ENCODE data around the gene SMU1.

Gene SMU1

DNA sequence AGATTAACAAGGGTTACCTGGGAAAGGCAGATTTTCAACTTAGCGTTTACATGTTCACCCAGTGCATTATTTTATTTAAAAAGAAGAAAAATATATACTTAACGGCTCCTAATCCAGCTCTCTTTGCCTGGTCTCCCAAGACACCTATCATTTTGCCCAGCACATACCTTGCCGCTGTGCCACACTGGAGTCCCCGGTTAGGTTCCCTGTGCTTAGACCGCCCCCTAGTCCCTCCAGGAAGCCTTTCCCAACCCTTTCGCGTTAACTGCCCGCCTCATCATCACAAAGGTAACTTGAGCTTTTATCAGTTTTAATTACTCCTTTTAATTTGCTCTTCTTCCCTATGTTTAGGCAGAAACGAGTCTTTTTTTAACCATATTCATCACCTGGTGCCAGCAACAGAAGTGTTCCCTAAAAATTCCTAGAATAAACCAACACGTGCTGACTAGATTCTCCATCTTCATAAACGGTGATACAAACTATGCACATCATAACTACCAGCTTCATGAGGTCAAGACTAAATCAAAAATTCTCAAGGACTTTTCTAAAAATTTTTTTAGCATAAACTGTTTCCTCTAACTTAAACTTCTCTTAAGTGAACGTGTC, 31.7 kb downstream of the SMU1 start:
- DNase-seq (ENCODE audit: low read depth, low spot score) = peak; percentile 23

GRCh38 chr9:33044162-33044673, 32.3 kb downstream of the SMU1 start:
- DNase-seq (ENCODE audit: low read depth, low spot score) = peak; percentile 68

- no peak for DNase-seq (ENCODE audit: low read depth, low spot score)
These were observed 32.8 kb downstream of the SMU1 start for GRCh38 chr9:33043671-33044070.

GRCh38 chr9:33042473-33042872, 34.0 kb downstream of the SMU1 start:
- no peak for DNase-seq (ENCODE audit: low read depth, low spot score)

GRCh38 chr9:33041432-33042188, 34.9 kb downstream of the SMU1 start:
- no peak for DNase-seq (ENCODE audit: low read depth, low spot score)

DNA sequence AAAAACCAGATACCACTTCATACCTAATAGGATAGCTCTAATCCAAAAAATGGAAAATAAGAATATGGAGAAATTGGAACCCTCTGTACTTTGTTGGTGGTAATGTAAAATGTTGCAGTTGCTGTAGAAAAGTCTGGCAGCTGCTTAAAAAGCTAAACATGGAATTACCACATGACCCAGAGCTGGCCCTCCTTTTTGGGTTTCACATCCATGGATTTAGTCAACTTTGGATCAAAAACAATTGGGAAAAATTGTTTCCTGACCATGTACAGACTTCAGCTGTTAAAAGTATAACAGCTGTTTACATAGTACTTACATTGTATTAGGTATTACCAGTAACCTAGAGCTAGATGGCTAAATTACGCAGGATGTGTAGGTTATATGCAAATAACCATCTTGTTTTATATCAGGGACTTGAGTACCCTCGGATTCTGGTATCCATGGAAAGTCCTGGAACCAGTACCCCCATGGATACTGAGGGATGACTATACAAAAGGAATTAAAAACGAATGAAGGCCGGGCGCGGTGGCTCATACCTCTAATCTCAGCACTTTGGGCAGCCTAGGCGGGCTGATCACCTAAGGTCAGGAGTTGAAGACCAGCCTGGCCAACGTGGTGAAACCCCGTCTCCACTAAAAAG, 35.6 kb downstream of the SMU1 start:
- DNase-seq (ENCODE audit: low read depth, low spot score) = no peak

DNA sequence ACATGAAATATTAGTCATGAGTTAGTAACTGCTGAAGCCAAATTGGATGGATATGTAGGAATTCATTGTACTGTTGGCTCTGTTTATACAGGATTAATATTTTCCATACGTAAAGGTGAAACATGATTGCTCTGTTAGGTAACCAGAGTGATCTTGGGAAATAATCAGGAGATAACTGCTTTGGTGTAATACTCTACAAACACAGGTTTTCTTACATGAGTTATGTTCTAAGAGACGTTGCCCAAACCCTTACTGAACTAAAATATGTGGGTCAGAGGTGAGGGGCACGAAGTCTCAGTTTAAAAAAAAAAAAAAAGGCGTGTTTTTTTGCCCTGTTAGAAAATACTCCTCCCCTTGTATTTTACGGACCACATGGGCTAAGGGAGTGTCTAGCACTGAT, 43.6 kb downstream of the SMU1 start:
- no peak for DNase-seq (ENCODE audit: low read depth, low spot score)

DNA sequence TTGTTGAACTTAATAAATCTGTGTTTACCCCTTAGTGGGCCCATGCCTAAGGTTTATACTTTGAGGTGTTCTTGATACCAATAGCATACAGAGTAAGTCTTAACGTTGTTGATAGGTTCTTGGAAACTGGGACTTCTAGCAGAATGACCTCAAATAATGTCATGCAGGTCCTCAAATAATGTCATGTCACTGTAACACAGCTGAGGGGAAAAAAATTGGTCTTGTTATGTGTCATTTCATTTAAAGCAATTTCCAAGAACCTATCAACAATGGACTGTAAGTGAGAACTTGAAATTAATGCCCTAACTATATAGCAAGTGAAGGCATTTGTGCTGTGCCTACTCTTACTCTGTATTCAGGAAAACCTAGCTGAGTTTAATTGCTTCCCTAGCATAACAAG, 44.2 kb downstream of the SMU1 start:
- DNase-seq (ENCODE audit: low read depth, low spot score) = no peak

DNA sequence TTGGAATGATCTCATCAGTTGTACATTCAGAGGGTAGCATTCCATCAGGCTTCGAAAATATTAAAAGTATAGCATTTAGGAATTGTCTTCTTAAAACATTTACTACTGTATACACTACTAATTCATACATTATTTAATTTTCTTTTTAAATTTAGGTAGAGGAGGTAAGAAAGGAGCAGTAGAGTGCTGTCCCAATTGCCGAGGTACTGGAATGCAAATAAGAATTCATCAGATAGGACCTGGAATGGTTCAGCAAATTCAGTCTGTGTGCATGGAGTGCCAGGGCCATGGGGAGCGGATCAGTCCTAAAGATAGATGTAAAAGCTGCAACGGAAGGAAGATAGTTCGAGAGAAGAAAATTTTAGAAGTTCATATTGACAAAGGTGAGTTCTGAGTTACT, 46.2 kb downstream of the SMU1 start:
- no peak for DNase-seq (ENCODE audit: low read depth, low spot score)

- no peak for DNase-seq (ENCODE audit: low read depth, low spot score)
These were observed 47.2 kb downstream of the SMU1 start for GRCh38 chr9:33029231-33029786.

DNA sequence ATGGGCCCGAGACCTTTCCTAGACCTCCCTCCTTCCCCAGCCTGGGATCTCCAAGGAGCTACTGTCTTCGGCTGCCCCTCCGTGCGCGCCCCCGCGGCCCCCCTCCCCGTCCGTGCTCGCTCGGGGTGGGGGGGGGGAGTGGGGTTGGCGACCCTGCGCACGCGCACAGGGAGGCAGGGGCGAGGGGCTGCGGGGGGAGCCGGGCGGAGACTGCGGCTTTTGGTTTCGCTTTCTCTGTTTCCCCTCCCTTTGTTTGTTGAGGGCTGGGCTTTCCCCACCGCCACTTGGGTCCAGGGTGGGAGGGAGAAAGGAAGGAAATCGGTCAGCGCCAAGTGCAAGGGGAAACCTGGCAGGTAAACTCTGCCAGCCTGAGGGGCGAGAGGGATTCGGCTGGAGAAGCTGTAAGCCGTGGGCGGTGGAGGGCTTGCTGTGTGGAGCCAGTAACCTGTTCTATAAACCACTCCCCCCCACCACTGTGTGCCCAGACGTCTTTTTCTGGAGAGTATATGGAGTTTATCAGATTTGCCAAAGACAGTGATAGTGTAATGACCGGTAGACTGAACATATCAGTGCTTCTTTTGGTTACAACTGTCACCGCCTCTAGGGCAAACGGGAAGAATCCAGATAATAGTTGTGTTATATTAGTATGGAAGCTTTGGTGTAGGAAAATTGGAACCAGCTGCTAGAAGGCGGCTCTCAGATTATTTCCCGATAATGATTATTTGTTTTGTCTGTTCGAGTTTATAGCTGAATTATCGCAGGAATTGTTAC, 50.7 kb downstream of the SMU1 start:
- no peak for DNase-seq (ENCODE audit: low read depth, low spot score)

DNA sequence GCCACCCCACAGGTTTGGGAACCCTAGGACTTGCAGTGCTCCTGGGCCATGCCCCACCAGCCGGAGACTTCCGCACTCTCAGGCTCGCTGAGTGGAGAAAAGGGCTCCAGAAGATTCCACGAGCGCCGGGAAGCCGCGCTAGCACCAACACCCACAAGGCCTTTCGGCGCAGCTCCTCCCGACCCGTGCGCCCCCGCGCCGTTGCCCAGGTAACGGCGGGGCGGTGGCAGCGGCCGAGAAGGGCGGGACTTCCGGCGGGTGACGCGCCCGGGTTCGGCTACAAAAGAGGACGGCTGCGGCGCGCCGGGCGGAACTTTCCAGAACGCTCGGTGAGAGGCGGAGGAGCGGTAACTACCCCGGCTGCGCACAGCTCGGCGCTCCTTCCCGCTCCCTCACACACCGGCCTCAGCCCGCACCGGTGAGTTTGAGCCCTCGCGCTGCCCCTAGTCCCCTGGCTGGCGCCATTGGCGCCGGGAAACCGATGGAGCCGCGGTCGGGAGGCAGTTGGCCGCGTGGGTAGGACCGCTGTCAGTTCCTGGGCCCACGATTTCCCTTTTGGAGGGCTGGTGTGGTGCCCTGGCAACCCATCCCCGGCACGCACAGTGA, 51.4 kb downstream of the SMU1 start, which contains the start of gene DNAJA1:
Gene DNAJA1 (plus strand): TSS at position 308 of the 606 bp plus-strand sequence. CDS start 1,212 bp downstream, outside the sequence.
- no peak for DNase-seq (ENCODE audit: low read depth, low spot score)

DNA sequence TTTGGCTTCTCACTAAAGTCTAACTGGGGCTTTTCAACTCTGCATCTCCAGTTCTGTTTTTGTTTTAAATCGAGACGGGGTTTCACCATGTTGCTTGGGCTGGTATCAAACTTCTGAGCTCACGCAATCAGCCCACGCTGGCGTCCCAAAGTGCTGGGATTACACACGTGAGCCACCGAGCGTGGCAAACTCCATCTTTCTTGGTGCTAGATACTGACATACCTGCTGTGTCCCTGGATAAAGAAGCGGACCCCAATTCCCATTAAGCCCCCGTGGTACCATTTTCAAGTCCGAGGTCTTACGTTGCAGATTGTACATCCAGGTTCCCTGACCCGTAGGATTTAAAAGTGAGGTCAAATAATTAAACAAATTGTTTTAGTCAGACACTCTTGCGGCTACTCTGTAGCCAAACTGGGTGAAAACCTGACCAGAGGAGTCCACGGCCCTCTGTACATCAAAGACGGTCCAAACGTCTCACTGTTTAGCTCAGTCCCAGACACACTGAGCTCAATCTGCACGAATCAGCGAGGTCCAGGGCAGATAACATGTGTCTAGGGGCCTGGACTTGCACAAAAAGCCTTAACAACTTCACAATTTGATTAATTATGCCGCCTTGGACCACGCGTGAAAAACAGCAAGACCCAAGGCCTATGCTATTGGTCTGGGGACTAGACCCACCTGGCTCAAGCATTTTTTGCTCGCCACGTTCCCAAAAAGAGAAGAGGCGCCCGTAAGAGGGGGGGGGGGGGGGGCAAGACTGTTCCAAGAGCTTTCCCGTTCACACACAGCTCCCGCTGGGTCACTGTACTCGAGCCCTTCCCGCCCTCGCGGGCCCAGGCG, 52.1 kb downstream of the SMU1 start:
- DNase-seq (ENCODE audit: low read depth, low spot score) = no peak

- no peak for DNase-seq (ENCODE audit: low read depth, low spot score)
These were observed 52.8 kb downstream of the SMU1 start for GRCh38 chr9:33023661-33024060.

DNA sequence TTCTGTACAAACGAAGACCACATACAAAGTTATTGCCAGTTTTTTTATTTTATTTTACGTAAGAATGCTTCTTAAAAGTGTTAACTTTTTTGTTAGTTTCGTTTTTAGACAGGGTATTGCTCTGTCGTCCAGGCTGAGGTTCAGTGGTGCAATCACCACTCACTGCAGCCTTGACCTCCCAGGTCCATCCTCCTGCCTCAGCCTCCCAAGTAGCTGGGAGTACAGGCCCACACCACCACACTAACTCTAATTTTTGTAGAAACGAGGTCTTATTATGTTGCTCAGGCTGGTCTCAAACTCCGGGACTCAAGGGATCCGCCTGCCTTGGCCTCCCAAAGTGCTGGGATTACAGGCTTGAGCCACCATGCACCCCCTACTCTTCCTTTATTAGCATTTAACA, 53.7 kb downstream of the SMU1 start:
- no peak for DNase-seq (ENCODE audit: low read depth, low spot score)

GRCh38 chr9:33022303-33022702, 54.2 kb downstream of the SMU1 start:
- no peak for DNase-seq (ENCODE audit: low read depth, low spot score)

DNA sequence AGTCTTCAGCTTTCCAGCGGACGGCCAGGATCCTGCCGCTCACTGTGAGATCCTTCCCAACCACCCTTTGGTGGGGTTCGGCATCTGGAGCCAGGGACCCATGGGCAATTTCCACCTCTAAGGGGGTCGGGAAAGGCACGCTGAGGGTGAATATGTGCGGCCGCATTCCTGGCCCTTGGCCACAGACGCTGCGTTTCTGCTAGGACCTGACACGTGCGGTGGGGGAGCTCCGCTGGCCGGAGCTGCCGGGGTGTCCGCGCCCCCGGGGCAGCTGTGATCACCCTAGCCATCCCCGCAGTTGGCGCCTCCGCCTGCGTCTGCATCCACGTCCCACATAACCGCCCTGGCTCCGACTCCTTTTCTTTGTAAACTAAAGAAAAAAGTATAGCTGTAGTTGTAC, 56.7 kb downstream of the SMU1 start:
- no peak for DNase-seq (ENCODE audit: low read depth, low spot score)

DNA sequence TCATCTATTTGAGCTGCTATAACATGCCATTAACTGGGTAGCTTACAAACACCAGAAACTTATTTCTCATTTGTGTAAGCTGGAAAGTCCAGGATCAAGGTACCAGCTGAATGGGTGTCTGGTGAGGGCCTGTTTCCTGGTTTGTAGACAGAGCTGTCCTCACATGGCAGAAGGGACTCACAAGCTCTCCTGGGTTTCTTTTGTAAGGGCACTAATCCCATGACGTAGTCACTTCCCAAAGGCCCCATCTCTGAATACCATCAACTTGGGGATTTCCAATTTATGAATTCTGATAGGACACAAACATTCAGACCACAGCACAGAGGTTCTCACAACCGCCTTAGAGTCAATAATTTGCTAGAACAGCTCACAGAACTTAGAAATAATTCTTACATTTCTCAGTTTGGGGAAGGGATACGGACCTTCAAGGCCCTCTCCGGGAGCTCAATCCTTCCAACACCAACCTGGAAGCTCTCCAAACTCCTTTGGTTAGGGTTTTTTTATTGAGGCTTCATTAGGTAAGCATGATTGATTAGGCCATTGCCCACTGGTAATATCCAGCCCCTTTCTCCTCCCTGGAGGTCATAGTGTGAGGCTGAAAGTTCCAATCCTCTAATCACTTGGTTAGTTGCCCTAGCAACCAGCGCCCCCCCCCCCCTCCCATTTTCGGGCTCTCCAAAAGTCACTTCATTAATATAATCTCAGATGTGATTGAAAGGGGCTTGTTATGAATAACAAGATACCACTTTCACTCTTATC, 59.0 kb downstream of the SMU1 start:
- DNase-seq (ENCODE audit: low read depth, low spot score) = no peak

DNA sequence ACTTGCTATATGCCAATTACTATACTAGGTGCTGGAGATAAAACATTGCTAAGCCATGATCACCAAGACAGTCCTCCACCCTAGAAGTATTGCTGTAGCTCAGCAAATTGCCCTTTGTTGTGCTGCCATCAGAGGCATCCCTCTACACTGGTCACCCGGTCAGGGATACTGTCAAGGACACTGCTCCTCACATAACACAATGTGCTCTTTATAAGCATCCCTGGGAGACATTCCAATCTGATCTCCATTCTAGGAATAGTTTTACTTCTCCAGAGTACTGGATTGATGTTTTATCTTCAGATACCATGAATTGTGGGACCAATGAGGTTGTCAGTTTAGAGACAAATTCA, 61.8 kb downstream of the SMU1 start:
- no peak for DNase-seq (ENCODE audit: low read depth, low spot score)

Data from iPS DF 19.7 (cell line).